Measurements from ENCODE around the gene MAML3.

The MAML3 gene

DNA sequence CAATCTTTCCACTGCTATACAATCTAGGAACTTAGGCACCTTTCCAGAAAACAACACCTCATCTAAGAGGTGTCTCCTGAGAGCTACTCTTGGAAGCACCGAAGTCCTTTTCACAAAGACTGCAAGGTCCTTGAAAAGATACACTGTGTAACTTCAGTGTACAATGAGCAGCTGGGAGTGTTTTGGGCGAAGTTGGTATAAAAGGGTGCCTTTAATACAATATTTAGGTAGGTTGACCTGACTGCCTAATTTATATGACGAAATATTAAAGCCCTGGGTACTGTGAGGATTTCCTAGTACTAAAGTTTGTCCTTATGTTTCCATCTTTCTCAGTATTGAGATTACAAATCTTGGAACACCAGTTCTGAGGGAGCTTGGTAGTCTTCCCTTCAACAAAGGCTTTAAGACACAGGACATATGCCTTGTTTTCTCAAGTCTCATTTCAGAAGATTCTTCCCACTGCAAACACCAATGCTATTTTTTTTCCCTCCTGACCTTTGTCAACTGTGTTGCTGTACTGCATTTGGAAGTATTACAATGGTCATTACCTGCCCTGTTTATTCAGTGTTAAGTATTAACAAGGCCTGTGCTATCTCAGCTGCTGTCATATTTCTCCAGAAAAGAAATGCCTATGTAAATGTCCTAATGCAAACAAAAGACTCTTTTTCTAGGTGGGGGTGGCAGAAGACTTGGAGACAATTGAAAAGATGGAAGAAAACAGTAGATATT lies 134.2 kb downstream of the MAML3 start:
- in situ Hi-C loops (cut with HindIII; ENCODE audit: low sequenced_read_pairs) = no loop called here

DNA sequence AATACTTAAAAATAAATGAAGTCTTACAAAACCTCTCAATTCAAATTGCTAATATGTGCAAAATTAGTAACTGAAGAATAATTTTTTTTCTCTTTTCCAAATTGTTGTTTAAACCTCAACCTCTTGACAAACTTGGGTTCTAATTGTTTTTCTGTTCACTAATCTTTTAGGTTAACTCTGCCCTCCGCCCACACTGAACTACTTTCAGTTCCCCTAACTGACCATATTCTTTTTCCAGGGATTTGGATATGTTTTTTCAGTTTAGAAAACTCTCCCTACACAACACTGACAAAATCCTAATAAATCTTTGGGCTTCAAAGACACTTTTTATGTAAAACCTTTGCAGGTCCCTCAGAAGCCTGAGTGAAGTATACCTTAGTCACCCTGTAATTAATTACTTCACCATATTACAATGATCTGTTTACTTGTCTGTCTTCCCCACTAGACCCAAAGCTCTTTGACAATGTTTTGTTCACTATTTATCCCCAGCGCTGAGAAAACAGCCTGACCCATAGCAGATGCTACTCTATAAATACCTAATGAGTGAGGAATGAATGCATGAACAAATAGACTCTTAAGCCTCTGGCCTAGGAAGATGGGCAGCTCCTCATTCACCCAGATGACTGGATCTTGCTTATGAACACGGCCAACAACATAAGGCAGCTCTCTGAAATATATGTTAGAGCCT lies 134.9 kb downstream of the MAML3 start:
- in situ Hi-C loops (cut with HindIII; ENCODE audit: low sequenced_read_pairs) = no loop called here

GRCh38 chr4:140014284-140014683 lies 139.7 kb downstream of the MAML3 start:
- in situ Hi-C loops (cut with HindIII; ENCODE audit: low sequenced_read_pairs) = no loop called here

- in situ Hi-C loops (cut with HindIII; ENCODE audit: low sequenced_read_pairs) = no loop called here
Observed at GRCh38 chr4:140012688-140013486, 141.1 kb downstream of the MAML3 start.

- in situ Hi-C loops (cut with HindIII; ENCODE audit: low sequenced_read_pairs) = loop anchor here (5.0 kb wide), 1 partner anchor 63 kb away; no protein-coding TSS in a partner anchor
Observed at GRCh38 chr4:140005699-140006098, 148.3 kb downstream of the MAML3 start.

GRCh38 chr4:140004922-140005627 lies 148.9 kb downstream of the MAML3 start:
- in situ Hi-C loops (cut with HindIII; ENCODE audit: low sequenced_read_pairs) = loop anchor here (5.0 kb wide), 1 partner anchor 63 kb away; no protein-coding TSS in a partner anchor

DNA sequence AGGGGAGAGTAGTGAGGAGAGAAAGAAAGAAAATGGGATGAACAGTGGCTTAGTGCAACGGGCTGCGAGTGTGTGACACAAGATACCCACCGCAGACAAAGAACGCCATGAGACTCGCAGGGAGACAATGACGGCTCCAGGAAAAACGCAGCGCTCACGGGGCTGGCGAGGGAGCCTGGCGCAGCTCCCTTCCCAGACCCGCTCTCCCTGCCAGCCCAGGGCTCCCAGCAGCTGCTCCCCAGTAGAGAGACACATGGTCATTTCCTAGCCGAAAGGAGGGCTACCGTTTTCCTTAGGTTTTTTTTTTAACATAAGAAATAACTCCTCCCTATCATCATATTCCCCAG lies 149.5 kb downstream of the MAML3 start:
- in situ Hi-C loops (cut with HindIII; ENCODE audit: low sequenced_read_pairs) = no loop called here

DNA sequence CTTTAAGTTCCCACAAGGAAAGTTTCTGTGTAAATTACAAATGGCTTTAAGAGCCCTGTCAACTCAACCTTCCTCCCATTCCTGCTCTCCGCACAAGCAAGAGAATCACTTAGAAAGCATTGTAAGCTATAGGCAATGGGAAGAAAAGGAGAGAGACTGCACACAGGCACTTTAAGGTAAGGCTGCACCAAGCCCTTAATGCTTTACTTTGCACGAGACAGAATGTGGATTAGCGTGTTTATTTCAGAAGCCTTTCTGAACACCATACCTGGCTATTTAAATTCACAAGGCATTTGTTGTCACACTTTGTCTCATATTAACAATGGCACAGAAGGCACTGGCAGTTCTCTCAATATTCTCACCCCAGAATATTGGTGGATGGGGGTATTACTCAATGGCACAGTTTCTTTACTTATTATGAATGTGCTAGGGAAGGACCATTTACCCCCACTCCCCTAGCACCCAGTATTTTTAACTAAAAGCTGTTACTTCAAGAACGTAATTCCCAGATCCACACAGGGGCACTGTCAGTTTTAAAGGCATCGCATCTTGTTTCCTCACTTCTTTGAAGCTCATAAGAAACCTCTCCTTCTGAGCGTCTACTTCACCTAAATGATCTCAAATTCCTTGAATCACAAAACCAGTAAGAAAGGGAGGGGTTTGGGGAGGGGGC lies 150.0 kb downstream of the MAML3 start:
- in situ Hi-C loops (cut with HindIII; ENCODE audit: low sequenced_read_pairs) = no loop called here

- in situ Hi-C loops (cut with HindIII; ENCODE audit: low sequenced_read_pairs) = no loop called here
Observed at GRCh38 chr4:140000232-140000631, 153.8 kb downstream of the MAML3 start.

DNA sequence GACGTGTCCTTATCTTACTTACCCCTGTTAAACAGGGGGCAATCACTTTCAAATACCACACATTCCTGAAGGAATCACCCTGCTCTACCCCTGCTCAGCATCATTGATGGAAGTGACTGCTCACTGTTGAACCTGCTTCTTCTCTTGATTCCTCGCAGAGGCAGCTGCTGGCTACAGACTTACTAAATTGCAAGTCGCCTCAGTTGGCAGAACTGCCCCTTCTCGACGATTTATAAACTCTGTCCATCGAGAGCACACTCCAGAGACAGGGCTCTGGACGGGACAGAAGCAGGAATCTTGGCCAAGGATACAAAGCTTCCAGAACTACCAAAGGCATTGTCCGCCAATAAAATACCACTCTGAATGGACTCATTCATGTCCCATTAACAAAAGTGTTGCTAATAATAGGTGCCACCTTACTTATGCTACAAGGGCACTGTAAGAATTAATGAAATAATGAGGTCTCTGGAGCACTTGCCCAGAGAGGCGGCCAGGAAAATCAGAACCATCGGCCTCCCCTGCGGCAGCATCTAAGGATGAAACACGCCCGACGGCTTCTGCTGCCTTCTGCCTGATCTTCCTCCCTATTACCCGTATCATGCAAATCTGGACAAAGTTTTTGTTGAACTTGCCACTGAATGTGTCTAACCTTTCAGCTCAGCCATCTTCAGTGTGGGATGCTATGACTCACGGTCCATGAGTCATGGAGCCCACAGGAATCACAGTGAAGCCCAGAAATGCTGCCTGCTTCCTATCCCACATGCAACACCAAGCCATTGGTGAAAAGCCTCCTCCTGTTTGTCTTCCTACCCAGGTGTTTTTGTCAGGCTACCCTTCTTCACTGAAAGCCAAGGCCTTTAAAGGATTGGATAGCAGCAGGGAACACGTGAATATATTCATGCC lies 164.9 kb downstream of the MAML3 start:
- in situ Hi-C loops (cut with HindIII; ENCODE audit: low sequenced_read_pairs) = no loop called here

- in situ Hi-C loops (cut with HindIII; ENCODE audit: low sequenced_read_pairs) = no loop called here
Observed at GRCh38 chr4:139987502-139987850, 166.5 kb downstream of the MAML3 start.

GRCh38 chr4:139986689-139987501 lies 167.1 kb downstream of the MAML3 start:
- in situ Hi-C loops (cut with HindIII; ENCODE audit: low sequenced_read_pairs) = no loop called here

GRCh38 chr4:139986106-139986505 lies 167.9 kb downstream of the MAML3 start:
- in situ Hi-C loops (cut with HindIII; ENCODE audit: low sequenced_read_pairs) = no loop called here

GRCh38 chr4:139985401-139985800 lies 168.6 kb downstream of the MAML3 start:
- in situ Hi-C loops (cut with HindIII; ENCODE audit: low sequenced_read_pairs) = no loop called here

DNA sequence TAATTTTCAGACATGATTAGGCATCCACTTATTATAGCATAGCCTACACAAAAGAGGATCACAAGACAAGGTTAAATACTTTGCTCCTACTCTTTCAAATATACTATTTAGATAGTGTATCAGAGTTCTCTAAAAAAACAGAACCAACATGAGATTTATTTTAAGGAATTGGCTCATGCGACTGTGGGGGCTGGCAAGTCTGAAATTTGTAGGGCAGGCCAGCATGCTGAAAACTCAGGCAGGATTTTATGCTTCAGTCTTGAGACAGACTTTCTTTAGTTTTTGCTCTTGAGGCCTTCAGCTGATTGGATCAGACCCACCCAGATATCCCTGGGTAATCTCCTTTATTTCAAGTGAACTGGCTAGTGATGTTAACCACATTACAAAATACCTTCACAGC lies 169.5 kb downstream of the MAML3 start:
- in situ Hi-C loops (cut with HindIII; ENCODE audit: low sequenced_read_pairs) = no loop called here

DNA sequence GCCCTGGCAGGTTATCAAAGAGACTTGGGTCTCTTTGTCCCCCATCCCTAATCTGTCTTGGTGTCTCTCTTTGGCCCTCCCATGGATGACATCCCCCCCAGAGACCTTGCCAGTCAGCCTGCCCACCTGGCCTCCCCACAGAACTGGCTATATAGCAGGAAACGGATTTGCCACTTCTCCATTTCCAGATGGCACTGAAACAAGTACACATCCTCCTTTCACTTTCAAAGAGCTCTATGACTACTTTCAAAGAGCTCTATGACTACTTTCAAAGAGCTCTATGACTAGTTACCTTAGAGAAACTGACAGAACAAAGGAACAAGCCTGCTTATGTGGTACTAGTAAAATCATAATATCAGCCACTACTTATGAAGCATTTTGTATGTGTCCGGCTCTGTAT lies 175.3 kb downstream of the MAML3 start:
- in situ Hi-C loops (cut with HindIII; ENCODE audit: low sequenced_read_pairs) = no loop called here

GRCh38 chr4:139977838-139978609 lies 176.0 kb downstream of the MAML3 start:
- in situ Hi-C loops (cut with HindIII; ENCODE audit: low sequenced_read_pairs) = no loop called here

DNA sequence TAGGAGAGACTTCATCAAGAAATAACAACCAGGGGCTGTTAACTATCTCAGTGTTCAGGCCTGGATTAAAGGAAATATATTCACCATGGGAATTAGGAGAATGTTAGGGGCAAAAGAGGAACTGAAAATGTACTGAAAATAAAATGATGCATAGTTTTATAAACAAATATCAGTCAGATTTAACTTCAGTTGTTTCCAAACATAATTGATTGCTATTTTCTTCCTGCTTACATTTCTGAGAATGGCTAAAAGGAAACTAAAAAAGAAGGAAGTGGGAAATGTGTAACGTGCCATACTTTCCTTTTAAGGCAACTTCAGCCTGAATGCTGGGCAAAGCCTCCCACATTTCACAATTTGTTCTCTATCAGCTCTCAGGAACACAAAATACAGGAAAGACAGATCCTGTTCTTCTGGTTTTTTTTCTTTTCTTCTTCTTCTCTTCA lies 178.1 kb downstream of the MAML3 start:
- in situ Hi-C loops (cut with HindIII; ENCODE audit: low sequenced_read_pairs) = no loop called here

All from endothelial cell of hepatic sinusoid (primary cell).